GM19467 (cell line): ENCODE results near the gene STXBP1.

Experiments
- ATAC-seq: cut with Tn5 transposase; IDR thresholded peaks from one replicate; pipeline ENCODE4 v1.9.1; 2021; ENCODE audit warnings: mild to moderate bottlenecking, moderate library complexity; ENCODE audit not compliant: unreplicated experiment

The STXBP1 gene

GRCh38 chr9:127651697-127652610 lies 39.9 kb downstream of the STXBP1 start:
- ATAC-seq = no peak

- ATAC-seq = no peak
Observed at GRCh38 chr9:127652733-127653132, 40.7 kb downstream of the STXBP1 start.

- ATAC-seq = no peak
Observed at GRCh38 chr9:127654619-127655018, 42.5 kb downstream of the STXBP1 start.

- no peak for ATAC-seq
Observed at GRCh38 chr9:127658428-127658827, 46.4 kb downstream of the STXBP1 start.

- no peak for ATAC-seq
Observed at GRCh38 chr9:127660886-127661741, 49.0 kb downstream of the STXBP1 start.

GRCh38 chr9:127662617-127663016 lies 50.5 kb downstream of the STXBP1 start:
- no peak for ATAC-seq

GRCh38 chr9:127664324-127664677 lies 52.2 kb downstream of the STXBP1 start:
- ATAC-seq = no peak

GRCh38 chr9:127664678-127665507 lies 52.8 kb downstream of the STXBP1 start:
- ATAC-seq = no peak

GRCh38 chr9:127667127-127667844 lies 55.2 kb downstream of the STXBP1 start:
- no peak for ATAC-seq

- no peak for ATAC-seq
Observed at GRCh38 chr9:127667906-127668305, 55.8 kb downstream of the STXBP1 start.

- ATAC-seq = no peak
Observed at GRCh38 chr9:127673234-127673633, 61.2 kb downstream of the STXBP1 start.

GRCh38 chr9:127676638-127677037 lies 64.6 kb downstream of the STXBP1 start:
- no peak for ATAC-seq

GRCh38 chr9:127679506-127679905 lies 67.4 kb downstream of the STXBP1 start:
- ATAC-seq = no peak

- no peak for ATAC-seq
Observed at GRCh38 chr9:127680226-127680625, 68.1 kb downstream of the STXBP1 start.

- ATAC-seq = no peak
Observed at GRCh38 chr9:127680846-127681245, 68.8 kb downstream of the STXBP1 start.

GRCh38 chr9:127682351-127683136 lies 70.5 kb downstream of the STXBP1 start:
- ATAC-seq = no peak

GRCh38 chr9:127683723-127684122 lies 71.6 kb downstream of the STXBP1 start:
- no peak for ATAC-seq

- ATAC-seq = no peak
Observed at GRCh38 chr9:127684576-127684975, 72.5 kb downstream of the STXBP1 start.
